PC-9 (cell line): Measurements from ENCODE around the gene DSG4. TPM values are rescaled to one million over a fixed set of nuclear protein-coding genes. Genes with fewer than 3 reads are reported as not detected.
A peak's percentile ranks its signal among the peaks of the same experiment; 100 is the strongest.

Source experiments
- BruUV-seq: library from RNA; stranded (reverse); fragments of 400-500 nt; replicated peaks from 2 replicates; lab custom pipeline; 2021; lab: Mats Ljungman, UMichigan
- CTCF ChIA-PET: fragments of 300-600 bp; sonication (Branson Sonifier 250); formaldehyde crosslinking; loops from one replicate; lab custom pipeline; 2022; ENCODE audit warnings: antibody characterized with exemption; lab: Charles Lee
- POLR2A ChIA-PET: fragments of 300-600 bp; sonication (Branson Sonifier 250); formaldehyde crosslinking; loops from one replicate; lab custom pipeline; 2022; ENCODE audit warnings: antibody characterized with exemption; ENCODE audit not compliant: unreplicated experiment; lab: Charles Lee
- DNase-seq, 2 experiments: peaks; one replicate each; pipeline versions ENCODE4 v3.0.0 to v3.0.0-alpha.2; 2015 to 2022; ENCODE audit warnings: mixed read lengths in 1 of 2
- H2AFZ ChIP-seq: fragments of 200-600 bp; sonication (generic); 2 replicates; pipeline ENCODE4 v1.8.1; 2017; ENCODE audit warnings: antibody characterized with exemption
- H3F3A ChIP-seq: fragments of 200-600 bp; sonication (generic); 2 replicates; pipeline ENCODE4 v1.8.1; 2017; ENCODE audit warnings: antibody characterized with exemption, mild to moderate bottlenecking, low read depth; ENCODE audit not compliant: insufficient read depth
- H3K27ac ChIP-seq: fragments of 200-600 bp; sonication (generic); 2 replicates; pipeline ENCODE4 v1.6.1; 2016; ENCODE audit warnings: mixed run types
- H3K27me3 ChIP-seq: fragments of 200-600 bp; sonication (generic); 2 replicates; pipeline ENCODE4 v1.6.1; 2016; ENCODE audit warnings: low read depth, mixed run types; ENCODE audit not compliant: insufficient read depth
- H3K36me3 ChIP-seq: fragments of 200-600 bp; sonication (generic); 2 replicates; pipeline ENCODE4 v1.6.1; 2016; ENCODE audit warnings: low read depth, mixed run types
- H3K4me1 ChIP-seq: fragments of 200-600 bp; sonication (generic); replicated peaks from 2 replicates; pipeline ENCODE4 v1.6.1; 2016; ENCODE audit warnings: mixed run types; ENCODE audit not compliant: insufficient read depth
- H3K4me2 ChIP-seq: fragments of 200-600 bp; sonication (generic); 2 replicates; pipeline ENCODE4 v1.6.1; 2017; ENCODE audit warnings: mixed run types
- H3K4me3 ChIP-seq: fragments of 200-600 bp; sonication (generic); 2 replicates; pipeline ENCODE4 v1.6.1; 2016; ENCODE audit warnings: mixed run types
- H3K79me2 ChIP-seq: fragments of 200-600 bp; sonication (generic); 2 replicates; pipeline ENCODE4 v1.6.1; 2017; ENCODE audit warnings: low read depth, mixed run types
- H3K9me2 ChIP-seq: fragments of 200-600 bp; sonication (generic); 2 replicates; pipeline ENCODE4 v1.8.1; 2017; ENCODE audit warnings: mild to moderate bottlenecking; ENCODE audit not compliant: insufficient read depth
- H3K9me3 ChIP-seq: fragments of 200-600 bp; sonication (generic); 2 replicates; pipeline ENCODE4 v1.8.1; 2016; ENCODE audit warnings: low read depth; ENCODE audit not compliant: insufficient read depth
- H4K20me1 ChIP-seq: fragments of 200-600 bp; sonication (generic); 2 replicates; pipeline ENCODE4 v1.8.1; 2017; ENCODE audit not compliant: insufficient read depth
- EZH2 ChIP-seq: fragments of 200-600 bp; sonication (generic); IDR thresholded peaks from 2 replicates; pipeline ENCODE4 v1.8.0; 2017; ENCODE audit warnings: antibody characterized with exemption, low read depth
- intact Hi-C: fragments of 100-400 bp; cut with micrococcal nuclease; formaldehyde crosslinking; loops from one replicate; pipeline ENCODE4 v1.10.0; 2022; ENCODE audit not compliant: unreplicated experiment
- total RNA-seq: library from RNA; stranded (reverse); gene quantifications from 2 replicates; pipeline ENCODE4 v1.2.3, GENCODE V29; 2021
- TF ChIP-seq, protein P1 (sequence below): fragments of 200-600 bp; sonication (generic); conservative IDR thresholded peaks from 2 replicates; pipeline ENCODE4 v1.6.1; 2017; ENCODE audit warnings: mixed run types, antibody characterized with exemption, mild to moderate bottlenecking, moderate library complexity

DSG4 gene
- total RNA-seq, 1 experiment from 2014 or later, result not detected

GRCh38 chr18:31399306-31400032 is 22.9 kb downstream of the DSG4 start:
- peaks cover 18% of the 10 kb centered on the region for H3K4me1 ChIP-seq

DNA sequence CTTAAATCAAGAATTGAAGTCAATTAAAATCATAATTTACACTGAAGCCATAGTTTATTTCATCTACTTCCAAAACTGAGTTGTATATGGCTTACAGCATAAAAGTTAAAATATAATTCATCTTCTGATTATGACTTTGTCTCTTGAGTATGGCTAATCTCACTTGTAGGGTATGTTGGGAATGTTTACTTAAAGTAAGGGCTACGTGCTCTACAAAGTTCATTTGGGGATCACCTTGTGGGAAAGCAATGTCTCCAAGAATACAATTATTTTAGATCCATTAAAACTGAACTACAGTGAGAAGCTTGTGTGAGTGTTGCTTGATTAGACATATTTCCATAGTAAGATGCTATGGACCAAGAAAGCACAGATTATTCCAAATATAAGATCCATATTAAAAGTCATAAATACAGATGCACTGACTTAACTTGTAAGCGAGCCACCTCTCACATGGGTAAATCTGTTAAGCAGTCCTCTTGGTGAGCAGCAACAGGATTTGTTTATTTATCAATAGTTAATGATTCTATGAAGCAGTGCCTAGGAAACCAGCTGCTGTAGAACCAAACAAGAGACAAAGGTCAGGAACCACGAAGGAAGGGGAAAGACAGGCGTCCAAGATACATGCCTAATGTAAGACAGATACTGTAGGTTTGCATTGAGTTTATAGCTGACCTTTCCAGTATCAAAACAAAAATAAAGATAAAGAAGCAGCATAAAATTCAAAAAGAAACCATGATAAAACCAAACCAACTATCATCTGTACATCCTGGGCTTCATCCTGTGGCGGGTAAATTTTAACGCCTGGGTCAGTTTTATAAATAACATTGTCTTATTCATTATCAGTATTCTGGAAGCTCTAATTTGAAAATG is 24.8 kb downstream of the DSG4 start:
- Histone ChIP-seq H3K4me3 (no peak overlapping the region), H3K27ac (no peak overlapping the region), H3K36me3 (no peaks in the 10 kb centered on the region), H3K9me3 (no peaks in the 10 kb centered on the region), H3F3A (no peaks in the 10 kb centered on the region), H3K9me2 (no peaks in the 10 kb centered on the region), H3K27me3 (no peaks in the 10 kb centered on the region), H4K20me1 (no peaks in the 10 kb centered on the region), H3K4me1 (peaks cover 18% of the 10 kb centered on the region), H2AFZ (no peak overlapping the region), H3K79me2 (no peaks in the 10 kb centered on the region), H3K4me2 (no peak overlapping the region)
- no TSS peak for BruUV-seq
- DNase-seq, result no peak
- intact Hi-C loops, result no loop called here
- ChIA-PET CTCF (no interaction called here), POLR2A (no interaction called here)
- TF ChIP-seq EZH2, result no peak
- TF ChIP-seq, protein P1, sequence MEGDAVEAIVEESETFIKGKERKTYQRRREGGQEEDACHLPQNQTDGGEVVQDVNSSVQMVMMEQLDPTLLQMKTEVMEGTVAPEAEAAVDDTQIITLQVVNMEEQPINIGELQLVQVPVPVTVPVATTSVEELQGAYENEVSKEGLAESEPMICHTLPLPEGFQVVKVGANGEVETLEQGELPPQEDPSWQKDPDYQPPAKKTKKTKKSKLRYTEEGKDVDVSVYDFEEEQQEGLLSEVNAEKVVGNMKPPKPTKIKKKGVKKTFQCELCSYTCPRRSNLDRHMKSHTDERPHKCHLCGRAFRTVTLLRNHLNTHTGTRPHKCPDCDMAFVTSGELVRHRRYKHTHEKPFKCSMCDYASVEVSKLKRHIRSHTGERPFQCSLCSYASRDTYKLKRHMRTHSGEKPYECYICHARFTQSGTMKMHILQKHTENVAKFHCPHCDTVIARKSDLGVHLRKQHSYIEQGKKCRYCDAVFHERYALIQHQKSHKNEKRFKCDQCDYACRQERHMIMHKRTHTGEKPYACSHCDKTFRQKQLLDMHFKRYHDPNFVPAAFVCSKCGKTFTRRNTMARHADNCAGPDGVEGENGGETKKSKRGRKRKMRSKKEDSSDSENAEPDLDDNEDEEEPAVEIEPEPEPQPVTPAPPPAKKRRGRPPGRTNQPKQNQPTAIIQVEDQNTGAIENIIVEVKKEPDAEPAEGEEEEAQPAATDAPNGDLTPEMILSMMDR, result no peak

More at GRCh38 chr18:31399306-31400032, 22.9 kb downstream of the DSG4 start:
- Histone ChIP-seq H3K4me2 (peak overlapping the region; percentile 28; the same call in 1 of the 2 replicates), H3F3A (no peaks in the 10 kb centered on the region), H4K20me1 (no peaks in the 10 kb centered on the region), H3K79me2 (no peaks in the 10 kb centered on the region), H3K27me3 (no peaks in the 10 kb centered on the region), H3K9me3 (no peaks in the 10 kb centered on the region), H3K36me3 (no peaks in the 10 kb centered on the region), H2AFZ (no peak overlapping the region), H3K9me2 (no peaks in the 10 kb centered on the region), H3K27ac (no peak overlapping the region), H3K4me3 (no peak overlapping the region)
- TF ChIP-seq, protein P1, result no peak
- no peak for TF ChIP-seq EZH2
- CTCF ChIA-PET, result no interaction called here
- no TSS peak for BruUV-seq
- POLR2A ChIA-PET, result interaction anchor here (0.6 kb wide), 1 partner anchor 214 kb away, joined by 12 read pairs; no protein-coding TSS in a partner anchor
- peak in 1 of 2 experiments; percentile 50 for DNase-seq
- intact Hi-C loops, result no loop called here

GRCh38 chr18:31402026-31402373 is 25.4 kb downstream of the DSG4 start:
- no peak for TF ChIP-seq EZH2
- TF ChIP-seq, protein P1, result no peak
- BruUV-seq, result no TSS peak
- DNase-seq, result no peak
- Histone ChIP-seq H4K20me1 (no peaks in the 10 kb centered on the region), H2AFZ (no peak overlapping the region), H3K27ac (no peak overlapping the region), H3F3A (no peaks in the 10 kb centered on the region), H3K79me2 (no peaks in the 10 kb centered on the region), H3K4me2 (no peak overlapping the region), H3K36me3 (no peaks in the 10 kb centered on the region), H3K27me3 (no peaks in the 10 kb centered on the region), H3K9me2 (no peaks in the 10 kb centered on the region), H3K4me1 (peaks cover 15% of the 10 kb centered on the region), H3K4me3 (no peak overlapping the region), H3K9me3 (no peaks in the 10 kb centered on the region)
- intact Hi-C loops, result no loop called here
- POLR2A ChIA-PET, result no interaction called here
- CTCF ChIA-PET, result no interaction called here
